GM18499 (cell line): Measurements from ENCODE around the gene SLC2A9.
"Not testable (repeated sequence)": the region's sequence is repeated elsewhere in the genome, so short reads cannot be mapped to it uniquely, and the experiment has no call there.

Experiments
- ATAC-seq: cut with Tn5 transposase; IDR thresholded peaks from one replicate; pipeline ENCODE4 v1.9.1; 2021; ENCODE audit warnings: moderate number of reproducible peaks; ENCODE audit not compliant: insufficient read depth, unreplicated experiment

SLC2A9 gene

GRCh38 chr4:9849538-9849920, 171.8 kb downstream of the SLC2A9 start:
- ATAC-seq: no peak

- ATAC-seq: no peak
Measured at GRCh38 chr4:9847968-9848748, 173.1 kb downstream of the SLC2A9 start.

GRCh38 chr4:9845791-9846493, 175.4 kb downstream of the SLC2A9 start:
- ATAC-seq: no peak

- no peak for ATAC-seq
Measured at GRCh38 chr4:9841072-9841471, 180.2 kb downstream of the SLC2A9 start.

- no peak for ATAC-seq
Measured at GRCh38 chr4:9835430-9835829, 185.9 kb downstream of the SLC2A9 start.

- ATAC-seq: no peak
Measured at GRCh38 chr4:9833421-9833820, 187.9 kb downstream of the SLC2A9 start.

- ATAC-seq: no peak
Measured at GRCh38 chr4:9832640-9833039, 188.7 kb downstream of the SLC2A9 start.

GRCh38 chr4:9826551-9826950, 194.7 kb downstream of the SLC2A9 start:
- ATAC-seq: no peak

- ATAC-seq: no peak
Measured at GRCh38 chr4:9825049-9825448, 196.2 kb downstream of the SLC2A9 start.

- no peak for ATAC-seq
Measured at GRCh38 chr4:9820343-9820742, 201.0 kb downstream of the SLC2A9 start.

GRCh38 chr4:9816285-9816684, 205.0 kb downstream of the SLC2A9 start:
- ATAC-seq: no peak

- ATAC-seq: peak; percentile 91
Measured at GRCh38 chr4:9812501-9813340, 208.6 kb downstream of the SLC2A9 start.

- no peak for ATAC-seq
Measured at GRCh38 chr4:9811806-9812205, 209.5 kb downstream of the SLC2A9 start.

- no peak for ATAC-seq
Measured at GRCh38 chr4:9808077-9808476, 213.2 kb downstream of the SLC2A9 start.

- ATAC-seq: no peak
Measured at GRCh38 chr4:9804918-9805317, 216.4 kb downstream of the SLC2A9 start.

- no peak for ATAC-seq
Measured at GRCh38 chr4:9800848-9801247, 220.4 kb downstream of the SLC2A9 start.

GRCh38 chr4:9796641-9797040, 224.7 kb downstream of the SLC2A9 start:
- ATAC-seq: not testable (repeated sequence)

GRCh38 chr4:9792381-9792780, 228.9 kb downstream of the SLC2A9 start:
- no peak for ATAC-seq

GRCh38 chr4:9785891-9786290, 235.4 kb downstream of the SLC2A9 start:
- ATAC-seq: not testable (repeated sequence)

GRCh38 chr4:9782136-9782436, 239.2 kb downstream of the SLC2A9 start:
- ATAC-seq: no peak
